NCI-H2196 (cell line): ENCODE measurements around the gene ZNF18.

Experiments used
- DNase-seq: peaks from one replicate; lab custom pipeline; 2025; ENCODE audit not compliant: unreplicated experiment; lab: John Stamatoyannopoulos, UW

Gene ZNF18

GRCh38 chr17:11997147-11997971, at the start of gene ZNF18:
Gene ZNF18, minus strand, starts transcription at chr17:11997475. Its CDS starts 4,646 bp downstream, at chr17:11992829.
- DNase-seq = peak; percentile 86

- DNase-seq = no peak
These were observed 49.5 kb upstream of the ZNF18 start for GRCh38 chr17:12046786-12047185.

GRCh38 chr17:12043702-12044101, 46.4 kb upstream of the ZNF18 start:
- DNase-seq = no peak

- DNase-seq = no peak
These were observed 44.0 kb upstream of the ZNF18 start for GRCh38 chr17:12041312-12041711.

- no peak for DNase-seq
These were observed 43.2 kb upstream of the ZNF18 start for GRCh38 chr17:12040478-12040877.

GRCh38 chr17:12037970-12038369, 40.7 kb upstream of the ZNF18 start:
- no peak for DNase-seq

GRCh38 chr17:12035673-12036072, 38.4 kb upstream of the ZNF18 start:
- no peak for DNase-seq

- DNase-seq = no peak
These were observed 37.3 kb upstream of the ZNF18 start for GRCh38 chr17:12034538-12034937.

- no peak for DNase-seq
These were observed 31.3 kb upstream of the ZNF18 start for GRCh38 chr17:12028611-12029010.

GRCh38 chr17:12027658-12028057, 30.4 kb upstream of the ZNF18 start:
- no peak for DNase-seq

- DNase-seq = no peak
These were observed 27.1 kb upstream of the ZNF18 start for GRCh38 chr17:12024327-12024726.

GRCh38 chr17:12022310-12022709, 25.0 kb upstream of the ZNF18 start:
- DNase-seq = no peak

- DNase-seq = no peak
These were observed 24.4 kb upstream of the ZNF18 start for GRCh38 chr17:12021623-12022140.

- DNase-seq = peak; percentile 66
These were observed 23.7 kb upstream of the ZNF18 start, which contains the start of gene MAP2K4 for GRCh38 chr17:12020642-12021622. Gene MAP2K4, plus strand, starts transcription at chr17:12020877. Its CDS starts 10 bp downstream, at chr17:12020887.

- no peak for DNase-seq
These were observed 10.2 kb upstream of the ZNF18 start for GRCh38 chr17:12007466-12007865.

- no peak for DNase-seq
These were observed 2.4 kb upstream of the ZNF18 start for GRCh38 chr17:11999696-12000095.

GRCh38 chr17:11997972-11998233, 628 bp upstream of the ZNF18 start:
- no peak for DNase-seq

- DNase-seq = peak; percentile 5
These were observed 541 bp downstream of the ZNF18 start for GRCh38 chr17:11996722-11997146.

- DNase-seq = no peak
These were observed 5.8 kb downstream of the ZNF18 start for GRCh38 chr17:11991461-11991860.

GRCh38 chr17:11990363-11990983, 6.8 kb downstream of the ZNF18 start:
- no peak for DNase-seq

- DNase-seq = peak; percentile 6
These were observed 10.3 kb downstream of the ZNF18 start for GRCh38 chr17:11986942-11987329.
